ACHN (cell line): ENCODE measurements around the gene SLC22A4.
A peak's percentile ranks its signal among the peaks of the same experiment; 100 is the strongest.

Experiments used
- DNase-seq: peaks from one replicate; pipeline ENCODE4 v3.0.0-alpha.2; 2015
- in situ Hi-C: cut with HindIII; loops from 2 replicates; pipeline ENCODE4 v1.10.0; 2017; ENCODE audit warnings: low sequenced_read_pairs, low pct_ligation_motif_present, low pct_unique_long_range_greater_than_20kb

The SLC22A4 gene

GRCh38 chr5:132319975-132320374 lies 25.8 kb downstream of the SLC22A4 start:
- no peak for DNase-seq
- in situ Hi-C loops: no loop called here

- DNase-seq: no peak
- in situ Hi-C loops: no loop called here
Measured at GRCh38 chr5:132321109-132321721, 27.0 kb downstream of the SLC22A4 start.

GRCh38 chr5:132322266-132322665 lies 28.1 kb downstream of the SLC22A4 start:
- no peak for DNase-seq

GRCh38 chr5:132323202-132323601 lies 29.0 kb downstream of the SLC22A4 start:
- in situ Hi-C loops: no loop called here
- no peak for DNase-seq

More at GRCh38 chr5:132322266-132322665, 28.1 kb downstream of the SLC22A4 start:
- in situ Hi-C loops: no loop called here

- DNase-seq: no peak
- in situ Hi-C loops: no loop called here
Measured at GRCh38 chr5:132325691-132326090, 31.5 kb downstream of the SLC22A4 start.

GRCh38 chr5:132327252-132327955 lies 33.2 kb downstream of the SLC22A4 start:
- in situ Hi-C loops: no loop called here
- DNase-seq: no peak

GRCh38 chr5:132334812-132335211 lies 40.6 kb downstream of the SLC22A4 start:
- no peak for DNase-seq
- in situ Hi-C loops: no loop called here

- in situ Hi-C loops: no loop called here
- no peak for DNase-seq
Measured at GRCh38 chr5:132335402-132335801, 41.2 kb downstream of the SLC22A4 start.

GRCh38 chr5:132339502-132339901 lies 45.3 kb downstream of the SLC22A4 start:
- in situ Hi-C loops: no loop called here
- DNase-seq: no peak

- in situ Hi-C loops: no loop called here
- peak; percentile 84 for DNase-seq
Measured at GRCh38 chr5:132342291-132343180, 48.3 kb downstream of the SLC22A4 start.

- in situ Hi-C loops: no loop called here
- DNase-seq: no peak
Measured at GRCh38 chr5:132344775-132345514, 50.8 kb downstream of the SLC22A4 start.

- in situ Hi-C loops: no loop called here
- no peak for DNase-seq
Measured at GRCh38 chr5:132353486-132353995, 59.3 kb downstream of the SLC22A4 start.

- DNase-seq: no peak
- in situ Hi-C loops: no loop called here
Measured at GRCh38 chr5:132354381-132355139, 60.4 kb downstream of the SLC22A4 start.

GRCh38 chr5:132355140-132355765 lies 61.1 kb downstream of the SLC22A4 start:
- no peak for DNase-seq
- in situ Hi-C loops: no loop called here

GRCh38 chr5:132358775-132359174 lies 64.6 kb downstream of the SLC22A4 start:
- DNase-seq: no peak
- in situ Hi-C loops: no loop called here

GRCh38 chr5:132362086-132362485 lies 67.9 kb downstream of the SLC22A4 start:
- no peak for DNase-seq
- in situ Hi-C loops: no loop called here

GRCh38 chr5:132363431-132364112 lies 69.4 kb downstream of the SLC22A4 start:
- peak; percentile 87 for DNase-seq
- in situ Hi-C loops: no loop called here
